C4-2B (cell line): ENCODE results near the gene SYT2.
"Not testable (repeated sequence)": the region's sequence is repeated elsewhere in the genome, so short reads cannot be mapped to it uniquely, and the experiment has no call there.

Experiments
- ZFX ChIP-seq: fragments of 450-650 bp; IDR thresholded peaks from 2 replicates; pipeline ENCODE4 v1.6.1; 2017
- TF ChIP-seq, protein P1 (sequence below): fragments of 450-650 bp; conservative IDR thresholded peaks from 2 replicates; pipeline ENCODE4 v1.5.1; 2017; ENCODE audit warnings: mild to moderate bottlenecking

GRCh38 chr1:202540858-202541257 is 169.4 kb downstream of the SYT2 start:
- TF ChIP-seq, protein P1, sequence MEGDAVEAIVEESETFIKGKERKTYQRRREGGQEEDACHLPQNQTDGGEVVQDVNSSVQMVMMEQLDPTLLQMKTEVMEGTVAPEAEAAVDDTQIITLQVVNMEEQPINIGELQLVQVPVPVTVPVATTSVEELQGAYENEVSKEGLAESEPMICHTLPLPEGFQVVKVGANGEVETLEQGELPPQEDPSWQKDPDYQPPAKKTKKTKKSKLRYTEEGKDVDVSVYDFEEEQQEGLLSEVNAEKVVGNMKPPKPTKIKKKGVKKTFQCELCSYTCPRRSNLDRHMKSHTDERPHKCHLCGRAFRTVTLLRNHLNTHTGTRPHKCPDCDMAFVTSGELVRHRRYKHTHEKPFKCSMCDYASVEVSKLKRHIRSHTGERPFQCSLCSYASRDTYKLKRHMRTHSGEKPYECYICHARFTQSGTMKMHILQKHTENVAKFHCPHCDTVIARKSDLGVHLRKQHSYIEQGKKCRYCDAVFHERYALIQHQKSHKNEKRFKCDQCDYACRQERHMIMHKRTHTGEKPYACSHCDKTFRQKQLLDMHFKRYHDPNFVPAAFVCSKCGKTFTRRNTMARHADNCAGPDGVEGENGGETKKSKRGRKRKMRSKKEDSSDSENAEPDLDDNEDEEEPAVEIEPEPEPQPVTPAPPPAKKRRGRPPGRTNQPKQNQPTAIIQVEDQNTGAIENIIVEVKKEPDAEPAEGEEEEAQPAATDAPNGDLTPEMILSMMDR = not testable (repeated sequence)
- not testable (repeated sequence) for TF ChIP-seq ZFX
